SK-N-SH (cell line): ENCODE results near the gene NBEA. TPM values are rescaled to one million over a fixed set of nuclear protein-coding genes. Genes with fewer than 3 reads are reported as not detected.

ENCODE experiments used
- CTCF ChIA-PET: fragments of 300-600, 350-600 bp; formaldehyde crosslinking; extraction: SDS; loops from one replicate; lab custom pipeline; 2021; lab: Yijun Ruan, JAX
- POLR2A ChIA-PET: fragments of 350-600 bp; sonication (Branson Sonifier 250); formaldehyde crosslinking; extraction: SDS; loops from one replicate; lab custom pipeline; 2020; ENCODE audit warnings: antibody characterized with exemption, inconsistent platforms; lab: Yijun Ruan, JAX
- DNase-seq: peaks from one replicate; pipeline ENCODE4 v3.0.0; 2012
- H2AFZ ChIP-seq: fragments of 200-600 bp; sonication (generic); 2 replicates; pipeline ENCODE4 v1.8.1; 2016; ENCODE audit warnings: antibody characterized with exemption, mild to moderate bottlenecking, low read depth
- H3F3A ChIP-seq: fragments of 200-600 bp; sonication (generic); replicated peaks from 2 replicates; pipeline ENCODE3; 2016; ENCODE audit warnings: antibody characterized with exemption, mild to moderate bottlenecking; ENCODE audit not compliant: insufficient read depth
- H3K27ac ChIP-seq, 2 experiments: fragments of 200-500 bp in 1 of 2; fragments of 200-600 bp in 1 of 2; sonication (Bioruptor generic) in 1 of 2; sonication (generic), shearing (Covaris generic) in 1 of 2; 2 replicates each; pipeline versions ENCODE4 v1.5.1 to v1.6.1; 2014 to 2016; ENCODE audit warnings: low read depth in 2 of 2, inconsistent platforms in 1 of 2, low read length in 1 of 2, mild to moderate bottlenecking in 1 of 2, mixed read lengths in 1 of 2
- H3K27me3 ChIP-seq: fragments of 200-600 bp; sonication (generic), shearing (Covaris generic); 2 replicates; pipeline ENCODE4 v1.6.1; 2016; ENCODE audit warnings: mixed run types; ENCODE audit not compliant: insufficient read depth
- H3K36me3 ChIP-seq, 2 experiments: fragments of 200-500 bp in 1 of 2; fragments of 200-600 bp in 1 of 2; sonication (Bioruptor generic) in 1 of 2; sonication (generic) in 1 of 2; replicated peaks in 1 of 2; 2 replicates each; pipeline versions ENCODE3 to v1.5.1; 2014 to 2016; ENCODE audit warnings: low read length in 1 of 2, mild to moderate bottlenecking in 1 of 2; ENCODE audit not compliant: insufficient read depth in 2 of 2, control insufficient read depth in 1 of 2
- H3K4me1 ChIP-seq, 2 experiments: fragments of 200-500 bp in 1 of 2; fragments of 200-600 bp in 1 of 2; sonication (Bioruptor generic) in 1 of 2; sonication (generic), shearing (Covaris generic) in 1 of 2; 2 replicates each; pipeline versions ENCODE4 v1.5.1 to v1.6.1; 2014 to 2016; ENCODE audit warnings: low read depth in 1 of 2, low read length in 1 of 2, mixed run types in 1 of 2; ENCODE audit not compliant: insufficient read depth in 2 of 2, control insufficient read depth in 1 of 2
- H3K4me2 ChIP-seq: fragments of 200-600 bp; sonication (generic), shearing (Covaris generic); 2 replicates; pipeline ENCODE4 v1.6.1; 2017; ENCODE audit warnings: mixed run types
- H3K4me3 ChIP-seq, 2 experiments: fragments of 200-500 bp in 1 of 2; fragments of 200-600 bp in 1 of 2; sonication (Bioruptor generic) in 1 of 2; sonication (generic), shearing (Covaris generic) in 1 of 2; 2 replicates each; pipeline versions ENCODE4 v1.5.1 to v1.8.1; 2014 to 2016; ENCODE audit warnings: low read depth in 2 of 2, inconsistent platforms in 1 of 2, low read length in 1 of 2, mild to moderate bottlenecking in 1 of 2, mixed read lengths in 1 of 2, moderate library complexity in 1 of 2
- H3K79me2 ChIP-seq: fragments of 200-600 bp; sonication (generic); 2 replicates; pipeline ENCODE4 v1.8.1; 2017; ENCODE audit warnings: mild to moderate bottlenecking; ENCODE audit not compliant: insufficient read depth
- H3K9ac ChIP-seq: fragments of 200-600 bp; sonication (generic); 2 replicates; pipeline ENCODE4 v1.6.1; 2017; ENCODE audit warnings: mixed run types
- H3K9me2 ChIP-seq: fragments of 200-600 bp; sonication (generic); 2 replicates; pipeline ENCODE4 v1.6.1; 2017; ENCODE audit warnings: mixed run types
- H3K9me3 ChIP-seq: fragments of 200-600 bp; sonication (generic); 2 replicates; pipeline ENCODE4 v1.6.1; 2017; ENCODE audit warnings: mixed run types, mild to moderate bottlenecking, moderate library complexity
- H4K20me1 ChIP-seq: fragments of 200-600 bp; sonication (generic); 2 replicates; pipeline ENCODE4 v1.6.1; 2017; ENCODE audit warnings: mild to moderate bottlenecking, mixed run types; ENCODE audit not compliant: insufficient read depth
- EP300 ChIP-seq, 2 experiments: IDR thresholded peaks; 2 replicates each; pipeline versions ENCODE4 v1.4.0 to v1.6.1; 2012; ENCODE audit warnings: borderline replicate concordance in 1 of 2, low read depth in 1 of 2, low read length in 1 of 2
- FOXM1 ChIP-seq: IDR thresholded peaks from 2 replicates; pipeline ENCODE4 v1.4.0; 2012; ENCODE audit warnings: low read depth, mild to moderate bottlenecking
- IRF3 ChIP-seq: fragments of 150-350 bp; IDR thresholded peaks from 2 replicates; pipeline ENCODE4 v1.6.1; 2016; ENCODE audit warnings: mild to moderate bottlenecking, low read depth, low read length
- JUND ChIP-seq: IDR thresholded peaks from 2 replicates; pipeline ENCODE4 v1.4.0; 2012
- MAX ChIP-seq: IDR thresholded peaks from 2 replicates; pipeline ENCODE4 v1.4.0; 2012; ENCODE audit warnings: low read depth
- MEF2A ChIP-seq: IDR thresholded peaks from 2 replicates; pipeline ENCODE4 v1.4.0; 2012; ENCODE audit warnings: low read depth, borderline replicate concordance
- MXI1 ChIP-seq: IDR thresholded peaks from 2 replicates; pipeline ENCODE4 v1.6.1; 2012; ENCODE audit warnings: mild to moderate bottlenecking, low read depth, low read length, improper control_type of control experiment
- PBX3 ChIP-seq: IDR thresholded peaks from 2 replicates; pipeline ENCODE4; 2012
- POLR2AphosphoS5 ChIP-seq: IDR thresholded peaks from 2 replicates; pipeline ENCODE4 v1.6.1; 2012; ENCODE audit warnings: low read depth, low read length
- RCOR1 ChIP-seq: fragments of 150-350 bp; IDR thresholded peaks from 2 replicates; pipeline ENCODE4 v1.6.1; 2017; ENCODE audit warnings: antibody characterized with exemption, low read length
- TAF1 ChIP-seq: IDR thresholded peaks from 2 replicates; pipeline ENCODE4 v1.6.1; 2012; ENCODE audit warnings: low read depth, mild to moderate bottlenecking, low read length, moderate library complexity, borderline replicate concordance
- TCF12 ChIP-seq: IDR thresholded peaks from 2 replicates; pipeline ENCODE4 v1.4.0; 2012
- TEAD4 ChIP-seq: IDR thresholded peaks from 2 replicates; pipeline ENCODE4 v1.4.0; 2012; ENCODE audit warnings: mild to moderate bottlenecking, borderline replicate concordance; ENCODE audit not compliant: insufficient read depth
- YY1 ChIP-seq: IDR thresholded peaks from 2 replicates; pipeline ENCODE4 v1.4.0; 2012; ENCODE audit warnings: low read depth, mild to moderate bottlenecking
- WGBS: methylation state at CpG from one replicate; pipeline ENCODE4 v1.1.6; 2017; ENCODE audit warnings: low lambda C conversion rate; 5-methylcytosine and 5-hydroxymethylcytosine counted together
- polyA plus RNA-seq, 3 experiments: library from polyadenylated mRNA; depleted of rRNA; stranded (reverse); fragments of >200 nt; gene quantifications; 2 replicates each; pipeline ENCODE4 v1.2.3, GENCODE V29; 2012
- TF ChIP-seq, protein P1 (sequence below): fragments of 200-600 bp; sonication (generic); IDR thresholded peaks from 2 replicates; pipeline ENCODE4 v1.6.1; 2017; ENCODE audit warnings: antibody characterized with exemption, mild to moderate bottlenecking, moderate library complexity

NBEA gene
- polyA plus RNA-seq, 1 of the 3 experiments (the other 2 are of a cell fraction), result 12.3 TPM

- CTCF ChIA-PET, result no interaction called here
- 82% methylated on average over 5 of the region's 5 CpGs for WGBS
- POLR2A ChIA-PET, result no interaction called here
Observed at GRCh38 chr13:35596321-35597030, 654.4 kb downstream of the NBEA start.

More at GRCh38 chr13:35596321-35597030, 654.4 kb downstream of the NBEA start:
- H3K27ac ChIP-seq, result peak overlapping the region in 1 of 2 experiments; percentile 75; a peak in 1 of 4 replicates
- peaks cover 0 to 25% of the 10 kb centered on the region in 2 experiments; a peak in 3 of 4 replicates for H3K4me1 ChIP-seq
- peaks cover 8 to 13% of the 10 kb centered on the region in 2 experiments for H3K36me3 ChIP-seq
- H3K4me2 ChIP-seq, result no peak overlapping the region
- TF ChIP-seq FOXM1 (no peak), MXI1 (no peak), TEAD4 (no peak), JUND (no peak), EP300 (IDR thresholded peaks at IDR 0.05; ENCODE audit: borderline replicate concordance in 1 of 2, low read depth in 1 of 2, low read length in 1 of 2) (0 out of 4 replicates have a peak, but pooled peaks of 1 of the 2 experiments have one; percentile 10), RCOR1 (no peak), YY1 (no peak), MEF2A (no peak), IRF3 (no peak), TCF12 (peak; percentile 23; the same call in 1 of the 2 replicates), POLR2AphosphoS5 (no peak), MAX (no peak), PBX3 (peak; percentile 69), TAF1 (no peak)
- TF ChIP-seq, protein P1, sequence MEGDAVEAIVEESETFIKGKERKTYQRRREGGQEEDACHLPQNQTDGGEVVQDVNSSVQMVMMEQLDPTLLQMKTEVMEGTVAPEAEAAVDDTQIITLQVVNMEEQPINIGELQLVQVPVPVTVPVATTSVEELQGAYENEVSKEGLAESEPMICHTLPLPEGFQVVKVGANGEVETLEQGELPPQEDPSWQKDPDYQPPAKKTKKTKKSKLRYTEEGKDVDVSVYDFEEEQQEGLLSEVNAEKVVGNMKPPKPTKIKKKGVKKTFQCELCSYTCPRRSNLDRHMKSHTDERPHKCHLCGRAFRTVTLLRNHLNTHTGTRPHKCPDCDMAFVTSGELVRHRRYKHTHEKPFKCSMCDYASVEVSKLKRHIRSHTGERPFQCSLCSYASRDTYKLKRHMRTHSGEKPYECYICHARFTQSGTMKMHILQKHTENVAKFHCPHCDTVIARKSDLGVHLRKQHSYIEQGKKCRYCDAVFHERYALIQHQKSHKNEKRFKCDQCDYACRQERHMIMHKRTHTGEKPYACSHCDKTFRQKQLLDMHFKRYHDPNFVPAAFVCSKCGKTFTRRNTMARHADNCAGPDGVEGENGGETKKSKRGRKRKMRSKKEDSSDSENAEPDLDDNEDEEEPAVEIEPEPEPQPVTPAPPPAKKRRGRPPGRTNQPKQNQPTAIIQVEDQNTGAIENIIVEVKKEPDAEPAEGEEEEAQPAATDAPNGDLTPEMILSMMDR, result no peak
- no peaks in the 10 kb centered on the region for H3K79me2 ChIP-seq
- H2AFZ ChIP-seq, result no peak overlapping the region
- H3K27me3 ChIP-seq, result no peaks in the 10 kb centered on the region
- H3K9me3 ChIP-seq, result no peaks in the 10 kb centered on the region
- peaks cover 4% of the 10 kb centered on the region for H3F3A ChIP-seq
- no peak for DNase-seq
- H3K9me2 ChIP-seq, result no peaks in the 10 kb centered on the region
- no peak overlapping the region for H3K4me3 ChIP-seq
- no peak overlapping the region for H3K9ac ChIP-seq
- no peaks in the 10 kb centered on the region for H4K20me1 ChIP-seq
